HL-60 (cell line): ENCODE measurements around the gene DOCK7.
"Not testable (repeated sequence)": the region's sequence is repeated elsewhere in the genome, so short reads cannot be mapped to it uniquely, and the experiment has no call there.

Experiments
- DNase-seq, 2 experiments: peaks; one replicate each; pipeline ENCODE4 v3.0.0-alpha.2; 2010 to 2020; ENCODE audit warnings: low read depth in 1 of 2, low spot score in 1 of 2
- H3K27ac ChIP-seq: fragments of 250-450 bp; sonication (Bioruptor Pico); replicated peaks from 2 replicates; pipeline ENCODE4 v1.5.1; 2020; ENCODE audit warnings: mild to moderate bottlenecking, moderate library complexity
- H3K27me3 ChIP-seq: fragments of 250-450 bp; sonication (Bioruptor Pico); 2 replicates; pipeline ENCODE4 v1.5.1; 2021; ENCODE audit warnings: mild to moderate bottlenecking, moderate library complexity; ENCODE audit not compliant: insufficient read depth, poor library complexity, severe bottlenecking
- H3K4me3 ChIP-seq: replicated peaks from 2 replicates; pipeline ENCODE4 v1.5.1; 2011; ENCODE audit warnings: mild to moderate bottlenecking, control low read depth, low read length; ENCODE audit not compliant: insufficient read depth
- POLR2AphosphoS5 ChIP-seq: IDR thresholded peaks from 2 replicates; pipeline ENCODE4 v1.6.1; 2012; ENCODE audit warnings: low read depth
- REST ChIP-seq: IDR thresholded peaks from 2 replicates; pipeline ENCODE4 v1.6.1; 2012; ENCODE audit warnings: low read depth; ENCODE audit not compliant: insufficient replicate concordance
- SPI1 ChIP-seq: IDR thresholded peaks from 2 replicates; pipeline ENCODE4 v1.6.1; 2012; ENCODE audit warnings: low read depth, mild to moderate bottlenecking, borderline replicate concordance
- TF ChIP-seq, protein P1 (sequence below): IDR thresholded peaks from one replicate; pipeline ENCODE4 v1.5.1; 2011; ENCODE audit warnings: low read length, control low read depth, inconsistent platforms; ENCODE audit not compliant: insufficient read depth

The DOCK7 gene

GRCh38 chr1:62722796-62723195, 34.6 kb upstream of the DOCK7 start:
- no peaks in the 10 kb centered on the region for H3K27me3 ChIP-seq
- no peak overlapping the region for H3K27ac ChIP-seq
- no peak overlapping the region for H3K4me3 ChIP-seq
- peak; percentile 20; the same call in 1 of the 2 replicates for TF ChIP-seq SPI1
- TF ChIP-seq, protein P1, sequence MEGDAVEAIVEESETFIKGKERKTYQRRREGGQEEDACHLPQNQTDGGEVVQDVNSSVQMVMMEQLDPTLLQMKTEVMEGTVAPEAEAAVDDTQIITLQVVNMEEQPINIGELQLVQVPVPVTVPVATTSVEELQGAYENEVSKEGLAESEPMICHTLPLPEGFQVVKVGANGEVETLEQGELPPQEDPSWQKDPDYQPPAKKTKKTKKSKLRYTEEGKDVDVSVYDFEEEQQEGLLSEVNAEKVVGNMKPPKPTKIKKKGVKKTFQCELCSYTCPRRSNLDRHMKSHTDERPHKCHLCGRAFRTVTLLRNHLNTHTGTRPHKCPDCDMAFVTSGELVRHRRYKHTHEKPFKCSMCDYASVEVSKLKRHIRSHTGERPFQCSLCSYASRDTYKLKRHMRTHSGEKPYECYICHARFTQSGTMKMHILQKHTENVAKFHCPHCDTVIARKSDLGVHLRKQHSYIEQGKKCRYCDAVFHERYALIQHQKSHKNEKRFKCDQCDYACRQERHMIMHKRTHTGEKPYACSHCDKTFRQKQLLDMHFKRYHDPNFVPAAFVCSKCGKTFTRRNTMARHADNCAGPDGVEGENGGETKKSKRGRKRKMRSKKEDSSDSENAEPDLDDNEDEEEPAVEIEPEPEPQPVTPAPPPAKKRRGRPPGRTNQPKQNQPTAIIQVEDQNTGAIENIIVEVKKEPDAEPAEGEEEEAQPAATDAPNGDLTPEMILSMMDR: no peak
- no peak for DNase-seq

DNA sequence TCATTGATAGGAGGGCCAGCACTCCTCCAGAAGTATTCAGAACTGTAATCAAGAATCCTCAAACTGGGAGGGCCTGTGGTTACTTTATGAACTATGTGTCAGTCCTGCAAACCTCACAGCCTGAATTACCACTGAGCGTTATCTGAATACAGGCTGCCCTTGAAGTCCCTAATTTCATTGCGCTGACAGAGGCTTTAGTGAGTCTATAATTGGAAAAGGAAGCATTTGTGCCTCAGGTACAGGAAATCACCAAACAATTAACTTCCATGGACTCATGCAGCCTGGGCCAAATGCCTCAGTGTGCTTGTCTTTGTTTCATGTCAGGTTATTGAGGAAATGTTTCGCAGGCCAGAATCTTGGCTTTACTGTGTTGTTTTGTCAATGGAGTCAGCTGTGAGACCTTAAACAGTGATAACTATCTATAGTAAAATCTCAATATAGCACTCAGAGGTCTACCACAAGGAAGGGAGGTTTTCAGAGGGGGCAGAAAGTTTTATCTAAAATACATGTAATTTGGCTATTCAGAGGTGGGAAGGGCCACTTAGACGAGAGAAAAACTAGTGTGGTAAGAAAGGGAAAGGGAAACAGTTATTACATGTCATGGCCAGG, 32.9 kb upstream of the DOCK7 start:
- TF ChIP-seq SPI1 (no peak), REST (no peak)
- TF ChIP-seq, protein P1: no peak
- no peak for DNase-seq
- no peak overlapping the region for H3K4me3 ChIP-seq
- no peak overlapping the region for H3K27ac ChIP-seq
- H3K27me3 ChIP-seq: no peaks in the 10 kb centered on the region

DNA sequence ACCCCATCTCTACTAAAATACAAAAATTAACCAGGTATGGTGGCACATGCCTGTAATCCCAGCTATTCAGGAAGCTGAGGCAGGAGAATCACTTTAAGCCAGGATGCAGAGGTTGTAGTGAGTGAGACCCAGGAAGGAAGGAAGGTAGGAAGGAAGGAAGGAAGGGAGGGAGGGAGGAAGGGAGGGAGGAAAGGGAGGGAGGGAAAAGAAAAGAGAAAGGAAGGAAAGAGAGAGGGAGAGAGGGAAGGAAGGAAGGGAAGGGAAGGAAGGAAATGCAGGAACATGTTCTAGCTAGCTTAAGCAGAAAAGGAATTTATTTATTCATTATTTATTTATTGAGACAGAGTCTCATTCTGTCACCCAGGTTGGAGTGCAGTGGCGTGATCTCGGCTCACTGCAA, 30.2 kb upstream of the DOCK7 start:
- DNase-seq: not testable (repeated sequence)

GRCh38 chr1:62717483-62717882, 29.3 kb upstream of the DOCK7 start:
- no peak for DNase-seq
- no peak overlapping the region for H3K27ac ChIP-seq
- no peaks in the 10 kb centered on the region for H3K27me3 ChIP-seq
- H3K4me3 ChIP-seq: no peak overlapping the region
- TF ChIP-seq, protein P1: no peak
- TF ChIP-seq POLR2AphosphoS5 (no peak), REST (no peak), SPI1 (no peak)

More for the DNA sequence above, 30.2 kb upstream of the DOCK7 start:
- not testable (repeated sequence) for H3K4me3 ChIP-seq, H3K27me3 ChIP-seq, H3K27ac ChIP-seq
